ENCODE measurements around the gene HOXC12. TPM values are rescaled to one million over a fixed set of nuclear protein-coding genes. Genes with fewer than 3 reads are reported as not detected.

HOXC12 gene
- polyA plus RNA-seq, 1 of the 3 experiments (the other 2 are of a cell fraction): not detected

DNA sequence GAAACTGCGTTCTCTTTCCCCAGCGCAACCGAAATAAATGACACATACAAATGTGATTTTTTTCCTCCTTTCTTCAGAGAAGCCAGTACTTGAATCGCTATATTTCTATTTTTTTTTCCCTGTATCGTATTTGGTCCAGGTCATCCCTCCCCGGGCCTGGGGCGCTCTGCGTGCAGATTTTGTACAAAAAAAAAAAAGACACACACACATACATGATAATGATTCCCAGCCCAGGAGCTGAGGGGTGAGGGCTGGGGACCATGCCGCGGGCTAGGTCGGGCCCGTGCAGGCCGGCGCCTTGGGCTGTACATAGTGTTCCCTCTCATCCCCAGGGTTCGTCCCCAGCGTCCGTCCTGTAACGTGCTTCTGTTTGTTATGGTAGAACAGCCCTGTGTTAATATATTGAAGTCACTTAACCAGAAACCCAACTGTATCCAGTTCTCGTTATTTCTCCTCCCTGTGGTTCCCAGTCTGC is 48.2 kb downstream of the HOXC12 start:
- H3K4me2 ChIP-seq: no peak overlapping the region
- no peak for DNase-seq
- H3K9me3 ChIP-seq: no peaks in the 10 kb centered on the region
- TF ChIP-seq FOXJ3 (CRISPR knock-in tag; IDR thresholded peaks at IDR 0.05) (no peak), ELF1 (IDR thresholded peaks at IDR 0.05) (no peak), TCF12 (IDR thresholded peaks at IDR 0.05) (no peak), GATA2 (CRISPR knock-in tag; IDR thresholded peaks at IDR 0.05) (no peak), EP300 (IDR thresholded peaks at IDR 0.05; ENCODE audit: borderline replicate concordance in 1 of 2, low read depth in 1 of 2, low read length in 1 of 2) (no peak), RAD21 (IDR thresholded peaks at IDR 0.05; ENCODE audit: low read length) (no peak)
- no peak overlapping the region for H2AFZ ChIP-seq (ENCODE audit: low read depth)
- POLR2A ChIA-PET: no interaction called here
- no peaks in the 10 kb centered on the region for H3F3A ChIP-seq (replicated peaks; ENCODE audit: insufficient read depth)
- peaks cover 0 to 18% of the 10 kb centered on the region in 2 experiments; a peak in 1 of 4 replicates for H3K4me1 ChIP-seq (ENCODE audit: control insufficient read depth in 1 of 2, insufficient read depth in 2 of 2, low read depth in 1 of 2, low read length in 1 of 2)
- H3K27me3 ChIP-seq (ENCODE audit: insufficient read depth): peaks cover 8% of the 10 kb centered on the region; the same call in 1 of the 2 replicates
- H4K20me1 ChIP-seq (ENCODE audit: insufficient read depth): no peaks in the 10 kb centered on the region
- H3K27ac ChIP-seq (ENCODE audit: low read depth in 2 of 2, low read length in 1 of 2): no peak overlapping the region
- H3K4me3 ChIP-seq (ENCODE audit: low read depth in 2 of 2, low read length in 1 of 2): no peak overlapping the region
- WGBS (ENCODE audit: low lambda C conversion rate): 98% methylated on average over 19 of the region's 19 CpGs
- CTCF ChIA-PET: interaction anchor here (0.9 to 24.5 kb wide), 7 partner anchors 10 to 212 kb away, joined by 3 to 568 read pairs (median 188); partner anchors contain the start of genes HOXC10, HOXC5, HOXC6 and SMUG1
- H3K9ac ChIP-seq: no peak overlapping the region
- no peaks in the 10 kb centered on the region for H3K36me3 ChIP-seq (replicated peaks in 1 of 2; ENCODE audit: control insufficient read depth in 1 of 2, insufficient read depth in 2 of 2, low read length in 1 of 2)
- no peaks in the 10 kb centered on the region for H3K79me2 ChIP-seq (ENCODE audit: insufficient read depth)
- H3K9me2 ChIP-seq: no peaks in the 10 kb centered on the region

DNA sequence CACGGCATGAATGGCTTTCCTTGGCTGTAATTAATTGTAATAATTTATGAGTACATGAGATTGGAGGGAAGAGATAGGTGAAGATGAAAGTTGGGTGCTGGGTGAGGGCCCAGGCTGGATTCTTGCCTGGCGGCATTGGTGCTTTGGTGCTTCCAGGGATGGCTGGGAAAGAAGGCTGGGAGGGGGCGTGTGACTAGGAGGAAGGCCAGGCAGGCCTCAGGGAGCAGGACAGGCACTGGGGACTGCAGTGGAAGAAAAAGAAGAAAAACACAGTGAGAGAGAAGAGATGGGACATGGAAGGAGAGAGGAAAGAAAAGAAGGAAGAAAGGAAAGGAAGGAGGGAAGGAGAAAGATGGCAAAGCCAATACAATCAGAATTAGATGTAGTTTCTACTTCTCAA is 48.9 kb downstream of the HOXC12 start:
- H2AFZ ChIP-seq (ENCODE audit: low read depth): no peak overlapping the region
- no peak for DNase-seq
- TF ChIP-seq ELF1 (IDR thresholded peaks at IDR 0.05) (no peak), MEF2A (IDR thresholded peaks at IDR 0.05; ENCODE audit: borderline replicate concordance, low read depth) (no peak), RXRA (IDR thresholded peaks at IDR 0.05; ENCODE audit: borderline replicate concordance, low read depth) (no peak), RCOR1 (IDR thresholded peaks at IDR 0.05; ENCODE audit: low read length) (no peak), FOSL2 (IDR thresholded peaks at IDR 0.05; ENCODE audit: borderline replicate concordance, low read depth) (no peak), TAF1 (IDR thresholded peaks at IDR 0.05; ENCODE audit: borderline replicate concordance, low read depth, low read length) (no peak), MXI1 (IDR thresholded peaks at IDR 0.05; ENCODE audit: low read depth, low read length) (no peak), EZH2phosphoT487 (IDR thresholded peaks at IDR 0.05; ENCODE audit: borderline replicate concordance, low read depth) (no peak), FOXJ3 (CRISPR knock-in tag; IDR thresholded peaks at IDR 0.05) (no peak), CTCF (IDR thresholded peaks at IDR 0.05) (no peak)
- TF ChIP-seq, protein P1, sequence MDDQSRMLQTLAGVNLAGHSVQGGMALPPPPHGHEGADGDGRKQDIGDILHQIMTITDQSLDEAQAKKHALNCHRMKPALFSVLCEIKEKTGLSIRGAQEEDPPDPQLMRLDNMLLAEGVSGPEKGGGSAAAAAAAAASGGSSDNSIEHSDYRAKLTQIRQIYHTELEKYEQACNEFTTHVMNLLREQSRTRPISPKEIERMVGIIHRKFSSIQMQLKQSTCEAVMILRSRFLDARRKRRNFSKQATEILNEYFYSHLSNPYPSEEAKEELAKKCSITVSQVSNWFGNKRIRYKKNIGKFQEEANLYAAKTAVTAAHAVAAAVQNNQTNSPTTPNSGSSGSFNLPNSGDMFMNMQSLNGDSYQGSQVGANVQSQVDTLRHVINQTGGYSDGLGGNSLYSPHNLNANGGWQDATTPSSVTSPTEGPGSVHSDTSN (IDR thresholded peaks at IDR 0.05): no peak
- no peak overlapping the region for H3K27ac ChIP-seq (ENCODE audit: low read depth in 2 of 2, low read length in 1 of 2)
- 87% methylated on average over 3 of the region's 3 CpGs for WGBS (ENCODE audit: low lambda C conversion rate)
- H3K27me3 ChIP-seq (ENCODE audit: insufficient read depth): peaks cover 1% of the 10 kb centered on the region; the same call in 1 of the 2 replicates
- CTCF ChIA-PET: interaction anchor here (0.9 to 24.5 kb wide), 12 partner anchors 10 to 376 kb away, joined by 3 to 568 read pairs (median 32); partner anchors contain the start of genes HOXC10, HOXC5, HOXC6 and SMUG1
- H3K9ac ChIP-seq: no peak overlapping the region
- H3K79me2 ChIP-seq (ENCODE audit: insufficient read depth): no peaks in the 10 kb centered on the region
- peaks cover 0 to 23% of the 10 kb centered on the region in 2 experiments; a peak in 1 of 4 replicates for H3K4me1 ChIP-seq (ENCODE audit: control insufficient read depth in 1 of 2, insufficient read depth in 2 of 2, low read depth in 1 of 2, low read length in 1 of 2)
- no peak overlapping the region for H3K4me3 ChIP-seq (ENCODE audit: low read depth in 2 of 2, low read length in 1 of 2)
- no peak overlapping the region for H3K4me2 ChIP-seq
- no peaks in the 10 kb centered on the region for H3K36me3 ChIP-seq (replicated peaks in 1 of 2; ENCODE audit: control insufficient read depth in 1 of 2, insufficient read depth in 2 of 2, low read length in 1 of 2)
- H3F3A ChIP-seq (replicated peaks; ENCODE audit: insufficient read depth): no peaks in the 10 kb centered on the region
- H3K9me2 ChIP-seq: no peaks in the 10 kb centered on the region
- POLR2A ChIA-PET: no interaction called here
- H4K20me1 ChIP-seq (ENCODE audit: insufficient read depth): no peaks in the 10 kb centered on the region
- H3K9me3 ChIP-seq: no peaks in the 10 kb centered on the region
